HG02938 (cell line): ENCODE results near the gene TBX15.
"Not testable (repeated sequence)": the region's sequence is repeated elsewhere in the genome, so short reads cannot be mapped to it uniquely, and the experiment has no call there.

Experiments used
- ATAC-seq: cut with Tn5 transposase; IDR thresholded peaks from one replicate; pipeline ENCODE4 v1.9.1; 2021; ENCODE audit warnings: mild to moderate bottlenecking, moderate library complexity; ENCODE audit not compliant: unreplicated experiment

The TBX15 gene

GRCh38 chr1:118928739-118929554 is 59.2 kb downstream of the TBX15 start:
- no peak for ATAC-seq

- ATAC-seq: no peak
These were observed 60.5 kb downstream of the TBX15 start for GRCh38 chr1:118927427-118928187.

DNA sequence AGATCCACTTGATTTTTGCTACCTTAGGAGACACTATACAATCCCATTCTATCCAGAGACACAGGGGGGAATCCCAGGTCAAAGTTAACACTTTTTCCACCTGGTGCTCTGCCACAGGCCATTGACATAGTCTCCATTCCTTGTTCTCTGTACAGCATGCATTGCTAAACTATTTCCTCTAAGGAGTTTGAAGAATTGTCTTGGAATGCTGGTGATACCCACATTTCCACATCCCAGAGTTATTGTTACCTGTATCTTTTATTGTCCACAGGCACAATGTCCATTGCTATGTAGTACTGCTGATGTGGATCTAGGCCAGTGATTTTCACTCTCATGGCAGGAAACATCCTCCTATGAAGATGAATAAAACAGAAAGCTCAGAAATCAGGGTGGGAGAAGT is 61.9 kb downstream of the TBX15 start:
- ATAC-seq: no peak

GRCh38 chr1:118925651-118926050 is 62.5 kb downstream of the TBX15 start:
- no peak for ATAC-seq

- no peak for ATAC-seq
These were observed 64.8 kb downstream of the TBX15 start for GRCh38 chr1:118923319-118923718.

GRCh38 chr1:118921994-118922393 is 66.1 kb downstream of the TBX15 start:
- ATAC-seq: no peak

GRCh38 chr1:118920124-118920717 is 67.9 kb downstream of the TBX15 start:
- no peak for ATAC-seq

- ATAC-seq: no peak
These were observed 69.2 kb downstream of the TBX15 start for GRCh38 chr1:118918940-118919259.

DNA sequence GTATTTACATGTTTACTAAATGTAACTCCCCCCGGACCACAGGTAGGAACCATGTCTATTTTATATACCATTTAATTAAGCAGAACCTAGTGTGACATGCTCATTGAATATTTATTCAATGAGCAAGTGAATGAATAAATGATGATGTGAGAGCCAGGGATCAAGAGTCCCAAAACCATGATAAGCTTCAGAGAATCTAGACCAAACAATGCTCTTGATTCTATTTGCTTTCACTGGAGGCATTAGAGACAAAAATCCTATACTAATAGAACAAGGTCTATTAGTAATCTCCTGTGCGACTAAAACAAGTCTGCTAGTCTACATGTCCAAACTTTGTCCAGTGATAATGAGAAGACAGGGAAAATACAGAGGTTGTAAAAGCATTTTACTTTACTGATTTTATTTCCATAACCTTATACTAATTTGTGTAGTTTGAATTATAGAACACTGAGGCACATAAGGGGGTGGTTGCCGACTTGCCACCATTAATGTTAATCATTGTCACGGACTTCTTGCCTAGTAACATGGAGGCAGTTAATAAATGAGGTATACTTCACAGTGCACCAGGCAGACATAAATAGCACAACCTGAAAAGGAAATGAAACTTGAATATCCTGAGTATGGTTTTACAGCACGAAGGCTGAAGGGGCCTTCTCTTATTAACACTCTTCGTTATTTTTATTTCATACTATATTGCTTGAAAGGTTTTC is 69.8 kb downstream of the TBX15 start:
- ATAC-seq: peak; percentile 68

DNA sequence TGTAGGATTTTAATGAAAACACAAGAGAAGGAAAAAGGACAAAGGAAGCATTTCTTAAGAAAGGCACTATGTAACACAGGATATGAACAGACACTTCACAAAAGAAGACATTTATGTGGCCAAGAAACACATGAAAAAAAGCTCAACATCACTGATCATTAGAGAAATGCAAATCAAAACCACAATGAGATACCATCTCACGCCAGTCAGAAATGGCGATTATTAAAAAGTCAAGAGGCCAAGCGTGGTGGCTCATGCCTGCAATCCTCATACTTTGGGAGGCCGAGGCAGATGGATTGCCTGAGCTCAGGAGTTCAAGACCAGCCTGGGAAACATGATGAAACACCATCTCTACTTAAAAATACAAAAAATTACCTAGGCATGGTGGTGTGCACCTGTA is 71.8 kb downstream of the TBX15 start:
- ATAC-seq: not testable (repeated sequence)

GRCh38 chr1:118914379-118915161 is 73.6 kb downstream of the TBX15 start:
- peak; percentile 47 for ATAC-seq

DNA sequence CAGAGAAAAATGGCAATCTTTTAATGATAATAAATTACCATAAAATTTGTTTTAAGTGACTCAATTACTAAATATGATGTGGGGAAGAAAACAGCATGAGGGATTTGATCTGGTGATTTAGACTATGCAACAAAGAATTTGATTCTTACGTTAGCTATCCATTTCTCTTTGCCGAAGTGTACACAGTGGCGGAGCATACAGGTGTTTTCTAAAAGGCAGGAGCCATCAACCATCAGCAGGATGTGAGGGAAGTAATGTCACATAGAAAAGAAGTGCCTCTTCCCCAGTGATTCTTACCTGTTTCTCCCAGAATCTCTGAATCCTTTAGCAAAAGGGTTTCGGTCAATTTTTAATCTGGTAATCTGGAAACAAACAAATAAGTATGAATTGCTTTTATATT is 74.3 kb downstream of the TBX15 start:
- ATAC-seq: no peak

DNA sequence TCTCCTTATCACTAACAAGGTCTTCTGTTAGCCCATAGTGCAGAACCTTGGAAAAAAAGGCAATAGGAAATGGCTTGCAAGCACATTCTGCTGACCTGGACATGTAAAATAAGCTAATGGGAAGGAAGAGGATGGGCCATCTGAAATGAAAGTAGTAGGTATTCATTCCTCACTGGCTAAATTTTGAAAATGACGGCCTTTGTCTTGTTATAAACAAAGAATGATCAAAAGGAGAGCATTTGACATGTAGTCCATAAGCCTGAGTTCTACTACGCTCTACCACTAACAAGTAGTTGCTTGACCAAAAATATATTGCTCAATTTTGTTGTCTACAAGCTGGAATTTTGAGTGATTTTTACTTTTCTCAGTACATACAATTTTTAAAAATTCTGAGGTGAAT is 75.6 kb downstream of the TBX15 start:
- ATAC-seq: no peak

- ATAC-seq: no peak
These were observed 76.6 kb downstream of the TBX15 start for GRCh38 chr1:118911571-118911970.

DNA sequence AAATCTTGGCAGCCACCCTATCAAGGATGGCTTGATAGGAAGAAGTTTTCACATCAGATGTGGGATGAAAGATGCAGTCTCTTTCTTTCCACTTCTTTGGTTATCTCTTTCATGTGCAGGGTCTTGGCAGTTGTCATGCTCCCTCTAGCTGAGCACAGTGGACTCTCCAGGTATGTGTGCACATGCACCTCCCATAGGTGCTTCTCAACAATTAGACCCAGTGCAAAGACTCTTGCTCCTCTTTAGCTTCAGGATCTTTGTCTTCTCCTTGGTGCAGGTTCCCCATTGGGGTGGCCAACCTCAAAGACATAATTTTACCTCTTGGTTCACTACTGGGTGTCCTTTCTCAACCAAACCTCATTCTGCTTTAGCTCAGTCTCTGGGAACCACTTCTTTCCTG is 80.7 kb downstream of the TBX15 start:
- ATAC-seq: no peak

DNA sequence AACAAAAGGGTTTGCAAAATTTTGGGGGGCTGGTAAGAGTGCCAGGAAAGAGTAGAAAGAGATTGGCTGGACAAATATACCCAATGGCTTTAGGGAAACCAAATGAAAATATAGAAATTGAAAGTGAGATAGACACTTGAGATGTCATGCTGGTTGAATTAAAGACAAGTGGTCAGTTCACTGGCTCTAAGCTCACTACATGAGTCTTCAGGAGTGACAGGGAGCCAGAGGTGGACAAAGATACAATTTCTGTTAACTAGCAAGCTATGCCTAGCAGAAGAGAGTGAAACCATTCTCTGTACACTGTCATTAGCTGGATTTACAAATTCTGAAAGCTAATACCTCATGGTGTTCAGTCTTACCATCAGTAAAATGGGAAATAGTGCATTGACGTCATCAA is 82.5 kb downstream of the TBX15 start:
- ATAC-seq: no peak

DNA sequence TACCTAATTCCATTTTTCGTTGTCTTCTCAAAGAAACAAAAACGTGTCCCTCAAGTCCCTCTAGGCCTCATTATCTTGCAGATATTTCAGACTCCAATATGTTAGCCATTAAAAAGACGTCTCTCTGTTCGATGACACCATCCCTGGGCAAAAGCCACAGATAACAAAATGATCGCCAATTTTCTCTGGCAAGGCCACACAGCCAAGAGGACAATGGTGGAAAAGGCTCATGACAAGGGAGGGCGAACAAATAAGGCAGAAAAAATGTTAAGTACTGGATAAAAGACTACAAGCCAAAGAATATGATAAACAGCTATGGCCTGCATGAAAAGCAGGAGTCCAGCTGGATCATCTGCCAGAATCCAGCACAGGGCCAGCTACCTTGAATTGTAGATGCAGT is 82.9 kb downstream of the TBX15 start:
- no peak for ATAC-seq

DNA sequence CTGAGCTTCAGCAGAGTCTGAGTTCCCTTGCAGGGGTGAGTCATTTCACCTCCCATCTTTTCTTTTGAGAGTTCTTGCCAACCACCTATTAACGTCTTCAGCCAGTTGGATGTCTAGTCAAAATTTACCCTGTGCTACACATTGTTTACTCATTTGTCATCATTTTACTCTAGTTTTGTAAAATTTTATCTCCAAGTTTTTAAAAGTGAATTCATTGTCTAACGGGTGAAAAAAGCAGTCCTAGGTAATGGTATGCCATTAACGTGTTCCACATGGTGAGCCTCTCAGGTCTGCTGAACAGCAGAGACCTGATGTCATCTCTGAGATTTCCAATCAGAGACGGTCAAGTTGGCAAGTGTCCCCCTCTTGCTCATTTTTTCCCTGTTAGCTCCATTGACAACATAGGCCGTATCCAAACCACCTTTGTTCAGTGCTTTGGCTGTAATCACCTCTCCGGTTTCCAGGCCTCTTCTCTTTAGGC is 85.4 kb downstream of the TBX15 start:
- no peak for ATAC-seq

DNA sequence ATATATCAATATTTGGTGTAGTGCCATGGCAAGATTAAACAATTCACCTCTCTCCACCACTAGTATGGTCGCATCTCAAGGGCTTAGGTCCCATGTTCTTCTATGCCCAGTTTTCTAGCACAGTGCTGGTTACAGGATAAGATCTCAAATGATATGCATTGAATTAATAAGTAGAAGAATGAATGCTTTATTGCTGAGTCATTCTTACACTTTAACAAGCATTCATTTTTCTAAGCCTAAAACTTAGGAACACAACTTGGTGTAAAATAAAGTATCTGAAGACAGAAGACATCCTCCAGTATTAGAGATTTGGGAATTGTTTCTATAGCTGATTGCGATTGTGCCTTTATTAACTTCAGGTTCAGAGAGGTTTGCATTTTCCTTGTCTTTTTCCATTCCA is 85.8 kb downstream of the TBX15 start:
- ATAC-seq: no peak

GRCh38 chr1:118900643-118901440 is 87.3 kb downstream of the TBX15 start:
- no peak for ATAC-seq
